ENCODE results near the gene CCDC144A.
"Not testable (repeated sequence)": the region's sequence is repeated elsewhere in the genome, so short reads cannot be mapped to it uniquely, and the experiment has no call there.

CCDC144A gene

GRCh38 chr17:16751224-16751923 lies 61.3 kb downstream of the CCDC144A start:
- DNase-seq: peak; percentile 35

- DNase-seq: not testable (repeated sequence)
Observed at GRCh38 chr17:16751924-16752287, 61.9 kb downstream of the CCDC144A start.

GRCh38 chr17:16757520-16757919 lies 67.5 kb downstream of the CCDC144A start:
- DNase-seq: not testable (repeated sequence)

DNA sequence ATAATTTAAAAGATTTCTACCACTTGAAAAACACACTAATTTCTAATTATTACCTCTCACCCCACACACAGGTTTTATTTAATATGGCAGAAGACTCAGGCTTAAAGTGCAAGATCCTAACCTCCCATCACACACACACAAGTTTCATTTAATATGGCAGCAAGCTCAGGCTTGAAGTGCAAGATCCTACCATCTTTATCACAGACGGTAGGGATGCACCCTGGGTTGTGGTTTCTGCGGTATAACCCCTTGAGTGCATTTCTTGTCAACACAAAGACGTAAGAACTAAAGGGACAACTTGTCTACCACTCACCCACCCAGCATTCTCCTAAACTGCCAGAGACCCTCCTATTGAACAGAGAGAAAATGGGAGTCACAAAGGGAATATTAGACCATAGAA lies 68.1 kb downstream of the CCDC144A start:
- DNase-seq: not testable (repeated sequence)

GRCh38 chr17:16768290-16769175 lies 78.5 kb downstream of the CCDC144A start:
- DNase-seq: not testable (repeated sequence)

DNA sequence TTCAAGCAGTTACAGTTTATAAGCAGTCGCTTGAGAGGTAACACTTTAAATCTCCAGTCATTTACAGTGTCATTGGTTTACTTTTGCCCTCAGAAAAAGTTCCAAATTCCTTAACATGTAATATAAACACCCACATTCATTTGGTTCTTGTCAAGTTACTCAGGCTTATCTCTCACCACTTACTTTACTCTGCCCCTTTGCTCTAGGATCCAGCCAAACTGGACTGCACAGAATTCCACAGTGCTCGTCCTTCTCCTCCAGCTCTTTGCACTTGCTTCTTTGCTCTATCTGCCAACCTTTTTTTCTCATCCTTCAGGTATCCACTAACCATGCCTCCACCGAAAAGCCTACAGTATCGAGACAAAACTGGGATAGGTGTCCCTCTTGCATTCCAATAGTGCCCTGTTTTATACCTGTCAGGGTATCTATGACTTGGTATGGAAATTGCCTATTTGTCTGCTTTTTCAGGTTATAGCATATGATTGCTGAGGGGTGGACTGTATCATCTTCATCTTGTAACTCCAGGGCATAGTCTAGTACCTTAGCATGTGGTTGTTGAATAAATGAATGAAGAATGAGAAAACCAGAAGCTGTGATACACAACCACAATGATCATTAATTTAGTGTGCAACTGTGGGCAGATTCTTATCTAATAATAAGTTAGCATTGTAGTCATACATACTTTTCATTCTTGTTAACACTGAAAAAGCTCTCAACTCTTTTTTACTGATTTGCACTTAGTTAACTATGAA lies 82.5 kb downstream of the CCDC144A start:
- not testable (repeated sequence) for DNase-seq

- DNase-seq: not testable (repeated sequence)
Observed at GRCh38 chr17:16773146-16773522, 83.1 kb downstream of the CCDC144A start.

DNA sequence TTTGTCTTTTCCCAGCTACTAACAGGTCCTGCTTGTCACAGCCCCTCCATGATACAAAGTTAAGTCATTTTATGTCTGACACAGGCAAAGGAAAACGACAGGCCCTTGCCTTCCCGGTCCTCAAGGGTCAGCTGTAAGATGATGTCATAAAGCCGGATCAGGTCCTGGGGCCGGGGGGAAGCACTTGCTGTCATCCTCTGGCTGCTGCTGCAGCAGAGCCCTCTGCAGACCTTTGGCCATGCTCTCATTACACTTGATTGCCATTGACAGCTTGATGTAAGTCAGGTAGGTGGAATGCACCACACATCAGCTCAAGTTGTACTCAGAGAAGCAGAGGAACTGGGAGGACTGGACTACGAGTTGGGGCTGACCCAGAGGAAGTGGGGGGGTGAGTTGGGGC lies 97.8 kb downstream of the CCDC144A start:
- DNase-seq: not testable (repeated sequence)

- DNase-seq: not testable (repeated sequence)
Observed at GRCh38 chr17:16788889-16789536, 99.0 kb downstream of the CCDC144A start.

DNA sequence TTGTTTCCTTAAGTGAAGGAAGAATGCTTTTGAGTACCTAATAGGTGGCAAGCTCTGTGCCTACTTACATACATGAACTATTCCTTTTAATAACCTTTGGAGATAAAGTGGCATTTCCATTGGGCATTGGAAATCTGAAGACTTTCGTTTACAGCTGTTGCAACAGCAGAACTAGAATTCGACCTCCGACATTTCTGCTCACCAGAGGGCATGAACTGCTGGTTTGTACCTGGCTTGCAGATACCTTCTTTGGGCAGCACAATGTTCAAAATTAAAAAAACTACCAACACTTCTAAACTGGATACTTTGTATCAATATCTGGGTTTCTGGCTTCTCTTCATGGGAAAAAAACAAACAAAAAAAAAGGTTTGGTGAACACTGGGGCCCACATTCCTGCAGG lies 99.6 kb downstream of the CCDC144A start:
- not testable (repeated sequence) for DNase-seq

DNA sequence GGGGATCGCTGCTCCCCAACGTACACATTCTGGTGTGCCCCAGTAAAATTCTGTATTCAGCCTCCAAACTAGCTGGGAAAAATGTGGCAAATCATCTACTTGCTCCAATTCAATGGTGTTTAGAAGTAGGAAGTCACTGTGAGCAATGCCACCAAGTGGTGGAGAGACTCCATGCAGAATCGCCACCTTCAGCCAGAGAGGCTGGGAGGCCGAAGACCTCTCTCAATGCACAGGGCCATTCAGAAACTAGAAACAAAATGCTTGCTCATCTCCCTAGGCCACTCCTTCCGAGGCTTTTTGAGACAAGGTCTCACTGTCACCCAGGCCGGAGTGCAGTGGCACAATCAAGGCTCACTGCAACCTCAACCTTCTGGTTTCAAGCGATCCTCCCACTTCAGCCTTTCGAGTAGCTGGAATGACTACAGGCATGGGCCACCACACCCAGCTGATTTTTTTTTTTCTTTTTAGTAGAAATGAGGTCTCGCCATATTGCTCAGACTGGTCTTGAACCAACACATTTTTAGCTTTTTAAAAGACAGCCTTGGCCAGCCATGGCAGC lies 100.4 kb downstream of the CCDC144A start:
- not testable (repeated sequence) for DNase-seq

DNA sequence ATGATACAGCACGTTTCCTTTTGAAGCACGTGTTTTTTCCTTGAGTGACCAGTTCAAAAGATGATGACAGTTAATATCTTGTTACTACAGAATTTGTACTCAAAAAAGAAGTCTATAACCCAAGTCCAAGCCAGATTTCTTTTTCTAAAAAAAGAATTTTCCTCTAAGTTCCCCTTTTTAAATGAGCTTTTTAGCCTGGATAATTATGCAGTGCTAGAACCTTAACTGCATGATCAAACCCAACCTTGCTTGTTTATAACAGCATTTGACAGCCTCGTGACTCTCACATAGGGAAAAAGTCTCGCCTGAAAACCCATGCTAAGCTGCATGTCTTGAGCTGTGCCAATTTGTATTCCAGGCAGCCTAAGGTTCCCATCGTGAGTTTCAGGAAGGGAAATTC lies 104.2 kb downstream of the CCDC144A start:
- DNase-seq: not testable (repeated sequence)

DNA sequence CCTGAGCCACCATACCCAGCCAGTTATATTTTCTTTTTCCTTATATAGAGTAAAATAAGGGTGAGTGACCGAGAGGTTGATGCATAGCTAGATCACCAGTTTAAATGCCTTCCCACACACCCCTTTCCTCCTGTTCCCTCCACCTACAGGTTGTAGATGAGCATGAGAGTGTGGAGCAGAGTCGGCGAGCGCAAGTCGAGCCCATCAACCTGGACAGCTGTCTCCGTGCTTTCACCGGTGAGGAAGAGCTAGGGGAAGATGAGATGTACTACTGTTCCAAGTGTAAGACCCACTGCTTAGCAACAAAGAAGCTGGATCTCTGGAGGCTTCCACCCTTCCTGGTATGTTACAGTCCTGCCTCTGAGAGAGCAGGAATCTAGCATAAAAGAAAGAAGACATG lies 105.9 kb downstream of the CCDC144A start:
- DNase-seq: not testable (repeated sequence)

- not testable (repeated sequence) for DNase-seq
Observed at GRCh38 chr17:16804851-16805250, 114.8 kb downstream of the CCDC144A start.

GRCh38 chr17:16806599-16806998 lies 116.6 kb downstream of the CCDC144A start:
- not testable (repeated sequence) for DNase-seq

- not testable (repeated sequence) for DNase-seq
Observed at GRCh38 chr17:16807620-16808019, 117.6 kb downstream of the CCDC144A start.

DNA sequence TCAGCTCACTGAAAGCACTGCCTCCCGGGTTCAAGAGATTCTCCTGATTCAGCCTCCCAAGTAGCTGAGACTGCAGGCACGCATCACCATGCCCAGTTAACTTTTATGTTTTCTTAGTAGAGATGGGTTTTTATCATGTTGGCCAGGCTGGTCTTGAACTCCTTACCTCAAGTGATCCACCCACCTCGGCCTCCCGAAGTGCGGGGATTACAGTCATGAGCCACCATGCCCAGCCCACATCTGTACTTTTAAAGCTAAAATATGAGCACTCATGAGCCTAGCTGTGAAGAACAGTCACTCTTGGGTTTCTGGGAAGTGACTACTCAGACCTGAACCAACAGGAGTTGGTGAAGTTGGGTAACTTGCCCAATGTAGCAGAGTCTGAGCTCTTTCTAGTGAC lies 120.2 kb downstream of the CCDC144A start:
- not testable (repeated sequence) for DNase-seq

GRCh38 chr17:16812126-16812525 lies 122.1 kb downstream of the CCDC144A start:
- not testable (repeated sequence) for DNase-seq

DNA sequence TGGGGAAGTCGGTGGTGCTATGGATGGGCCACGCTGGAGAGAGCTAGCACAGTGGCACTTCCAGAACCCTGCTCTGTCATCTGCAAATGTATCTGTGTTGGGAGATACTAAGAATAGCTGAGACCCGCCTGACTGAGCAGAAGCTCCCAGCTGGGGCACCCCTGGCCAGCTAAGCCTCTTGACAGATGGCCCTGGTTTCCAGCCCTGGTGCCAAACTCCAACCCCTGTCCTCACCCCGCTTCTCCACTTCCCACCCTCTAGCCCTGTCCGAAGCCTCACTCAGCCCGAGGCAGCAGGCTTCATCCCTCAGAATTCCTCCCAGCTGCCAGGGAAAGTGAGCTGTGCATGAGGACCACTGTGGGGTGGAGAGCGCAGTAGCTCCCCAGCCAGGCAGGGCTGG lies 124.4 kb downstream of the CCDC144A start:
- DNase-seq: no peak

- DNase-seq: no peak
Observed at GRCh38 chr17:16817201-16817600, 127.2 kb downstream of the CCDC144A start.

GRCh38 chr17:16817940-16818339 lies 127.9 kb downstream of the CCDC144A start:
- DNase-seq: not testable (repeated sequence)

- DNase-seq: no peak
Observed at GRCh38 chr17:16818340-16818739, 128.3 kb downstream of the CCDC144A start.
